Cortex of kidney (tissue), 1 donor: ENCODE data around the gene CADPS.
"Not testable (repeated sequence)": the region's sequence is repeated elsewhere in the genome, so short reads cannot be mapped to it uniquely, and the experiment has no call there.

ENCODE experiments used
- DNase-seq: peaks from one replicate; lab custom pipeline; 2025; lab: John Stamatoyannopoulos, UW

Gene CADPS

DNA sequence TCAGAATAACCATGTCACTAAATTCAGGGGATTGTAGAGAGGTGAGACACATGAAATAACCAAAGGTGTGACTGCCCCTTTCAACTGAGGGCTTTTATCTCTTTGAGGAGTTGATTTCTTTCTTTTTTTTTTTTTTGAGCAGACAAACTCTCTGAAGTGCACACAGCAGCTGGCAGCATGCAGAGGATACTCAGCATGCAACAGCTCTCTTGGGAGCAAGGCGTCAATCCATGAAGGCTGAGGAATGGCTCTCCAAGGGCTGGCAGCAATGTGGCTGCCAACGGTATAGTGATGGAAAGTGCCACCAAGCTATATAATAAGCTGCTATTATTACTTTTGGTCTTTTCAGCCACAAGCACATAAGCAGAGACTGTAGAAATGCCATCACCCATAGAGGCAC is 275.2 kb downstream of the CADPS start:
- no peak for DNase-seq

GRCh38 chr3:62597491-62597890 is 277.7 kb downstream of the CADPS start:
- DNase-seq, result no peak

GRCh38 chr3:62592408-62592807 is 282.8 kb downstream of the CADPS start:
- no peak for DNase-seq

DNA sequence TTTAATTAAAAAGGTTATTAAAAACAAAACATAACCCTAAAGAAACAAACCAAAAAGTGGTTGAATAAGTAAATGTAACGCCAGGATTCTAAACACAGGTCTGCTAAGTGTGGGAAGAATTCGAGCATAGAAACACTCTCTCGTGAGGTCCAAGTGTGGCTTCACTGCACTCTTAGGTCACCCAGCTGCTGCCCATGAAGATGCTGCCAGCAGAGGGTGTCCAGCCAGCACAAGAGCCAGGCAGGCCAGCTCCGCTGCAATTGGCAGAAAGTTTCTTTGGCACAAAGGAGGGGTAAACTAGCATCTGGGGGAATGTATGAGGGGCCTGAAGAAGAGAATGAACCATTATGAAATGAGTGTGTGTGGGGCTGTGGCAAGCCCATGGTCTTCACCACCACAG is 286.1 kb downstream of the CADPS start:
- no peak for DNase-seq

DNA sequence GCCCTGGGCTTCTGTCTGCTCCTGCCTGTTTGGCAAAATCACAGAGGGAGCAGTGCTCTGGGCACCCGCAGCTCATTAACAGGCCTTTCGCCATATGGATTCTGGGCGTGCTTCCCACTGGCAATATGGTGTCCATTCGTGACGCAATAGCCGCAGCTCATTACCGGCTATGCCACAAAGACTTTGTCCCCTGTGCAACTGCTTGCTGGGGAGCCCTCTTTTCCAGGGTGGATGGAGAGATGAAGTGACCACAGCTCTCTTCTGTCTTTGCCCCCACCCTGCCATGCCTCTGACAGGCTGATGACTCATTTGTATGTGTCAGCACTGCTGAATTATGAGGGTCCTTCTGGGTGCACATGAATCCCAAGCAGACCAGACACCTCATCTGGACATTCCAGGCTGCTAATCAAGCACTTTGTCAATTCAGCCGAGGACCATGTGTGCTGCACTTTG is 287.6 kb downstream of the CADPS start:
- no peak for DNase-seq

- no peak for DNase-seq
Measured at GRCh38 chr3:62587169-62587568, 288.0 kb downstream of the CADPS start.

DNA sequence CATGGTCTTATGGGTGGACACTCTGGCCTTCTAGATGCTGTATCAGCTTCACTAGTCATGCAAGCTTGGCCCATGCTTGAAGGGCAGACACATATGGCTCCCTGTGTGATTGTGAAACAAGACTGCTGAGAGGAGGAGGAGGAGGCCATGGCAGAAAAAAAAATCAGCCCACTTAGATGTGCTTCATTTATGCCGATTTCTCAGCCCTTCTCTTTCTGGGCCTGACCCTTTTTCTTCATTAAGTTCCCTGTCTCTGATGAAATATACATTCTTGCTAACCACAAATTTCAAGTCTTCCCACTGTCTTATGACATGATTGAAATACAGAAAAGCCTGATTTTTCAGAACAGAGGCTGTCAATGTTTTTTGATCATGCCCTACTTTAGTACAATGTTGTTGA is 288.9 kb downstream of the CADPS start:
- DNase-seq, result no peak

- DNase-seq, result no peak
Measured at GRCh38 chr3:62585861-62586260, 289.4 kb downstream of the CADPS start.

DNA sequence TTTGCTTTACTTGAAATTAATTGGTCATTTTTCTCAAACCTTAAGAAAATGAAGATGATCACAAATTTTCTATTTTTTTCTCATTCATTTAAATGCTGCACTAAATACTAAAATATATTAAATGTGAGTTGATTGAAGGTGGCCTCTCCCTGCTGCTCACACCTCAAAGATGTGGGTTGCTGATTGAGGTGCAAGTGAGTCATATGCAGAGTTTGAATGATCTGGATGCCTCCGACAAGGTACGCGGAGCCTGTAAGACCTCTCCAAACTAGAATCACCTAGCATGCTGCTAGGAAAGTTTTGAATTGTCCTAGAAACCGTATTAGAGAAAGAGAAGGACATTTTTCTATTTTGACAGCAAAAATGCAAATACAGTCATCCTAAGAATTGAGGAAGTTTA is 290.6 kb downstream of the CADPS start:
- DNase-seq, result no peak

GRCh38 chr3:62582495-62583172 is 292.6 kb downstream of the CADPS start:
- no peak for DNase-seq

- not testable (repeated sequence) for DNase-seq
Measured at GRCh38 chr3:62580485-62580884, 294.7 kb downstream of the CADPS start.

- no peak for DNase-seq
Measured at GRCh38 chr3:62577153-62577552, 298.1 kb downstream of the CADPS start.

- no peak for DNase-seq
Measured at GRCh38 chr3:62574266-62574898, 300.8 kb downstream of the CADPS start.

DNA sequence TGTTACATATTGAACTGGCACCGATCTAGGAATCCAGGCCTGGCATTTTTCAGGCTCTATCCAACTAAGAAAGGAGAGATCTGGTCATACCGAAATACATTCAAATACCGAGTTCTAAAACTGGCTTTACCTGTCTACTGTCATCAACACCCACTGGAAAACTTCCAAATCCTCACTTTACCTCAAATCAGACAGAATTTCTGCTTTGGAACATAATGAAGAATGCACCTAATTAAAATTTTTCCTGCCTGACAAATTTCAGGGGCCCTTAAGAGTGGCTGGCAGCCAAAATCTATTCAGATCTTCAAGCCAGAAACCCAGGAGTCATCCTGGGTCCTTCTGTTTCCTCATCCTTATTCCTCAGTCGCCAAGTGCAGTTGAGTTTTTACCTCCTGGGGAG is 303.3 kb downstream of the CADPS start:
- no peak for DNase-seq

DNA sequence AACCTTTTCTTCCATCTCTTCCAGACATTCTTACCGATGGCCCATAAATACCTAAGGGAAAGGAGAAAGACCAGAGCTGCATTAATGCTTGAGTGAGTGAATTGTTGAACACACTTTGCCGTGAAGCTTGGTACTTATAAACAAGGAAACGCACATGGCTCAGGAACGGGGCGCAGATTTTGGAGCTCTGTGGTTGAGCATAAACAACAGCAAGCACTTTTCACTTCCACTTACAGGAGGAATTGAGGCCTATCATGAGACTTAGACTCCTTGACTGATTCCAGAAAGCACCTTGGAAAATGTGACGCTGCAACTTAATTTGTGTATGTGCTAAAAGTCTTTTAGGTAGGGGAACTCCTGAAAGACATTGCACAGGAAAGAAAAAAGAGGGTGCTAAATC is 304.3 kb downstream of the CADPS start:
- DNase-seq, result no peak

DNA sequence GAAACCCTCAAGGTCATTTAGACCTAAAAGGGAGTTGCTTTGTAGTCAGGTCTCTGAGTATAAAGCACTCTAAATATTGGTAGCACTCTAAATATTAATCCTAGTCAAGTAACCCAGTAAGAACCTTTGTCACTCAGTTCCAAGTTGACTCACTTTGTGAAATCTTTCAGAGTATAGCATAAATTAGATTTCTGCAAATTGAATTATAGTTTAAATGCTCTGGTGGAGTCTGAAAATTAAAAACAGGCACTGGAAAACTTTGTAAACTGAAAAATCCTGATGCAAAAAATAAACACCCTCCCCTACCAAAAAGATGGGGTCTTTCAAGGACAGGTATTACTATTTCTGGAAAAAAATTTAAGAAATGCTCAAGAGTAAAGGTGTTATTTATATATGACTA is 305.6 kb downstream of the CADPS start:
- no peak for DNase-seq

- DNase-seq, result no peak
Measured at GRCh38 chr3:62567097-62568021, 307.9 kb downstream of the CADPS start.

- no peak for DNase-seq
Measured at GRCh38 chr3:62566022-62566557, 309.1 kb downstream of the CADPS start.

DNA sequence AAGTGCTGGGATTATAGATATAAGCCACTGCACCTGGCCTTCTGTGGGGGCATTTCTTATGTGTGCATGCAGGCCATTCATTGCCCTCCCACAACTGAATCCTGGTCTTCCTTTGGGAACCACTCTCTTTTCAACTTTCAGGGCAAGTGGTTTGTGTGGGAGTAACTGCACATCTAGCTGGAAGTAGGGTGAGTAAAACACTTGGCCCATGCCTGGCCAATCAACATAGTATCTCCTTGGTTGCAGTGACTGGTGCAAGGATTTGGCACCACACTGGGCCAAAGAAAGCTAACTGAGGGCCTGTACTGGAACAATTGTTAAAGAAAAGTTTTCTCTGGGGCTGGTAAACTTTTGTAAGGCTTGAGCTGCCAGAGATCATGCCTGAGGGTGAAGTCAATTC is 312.6 kb downstream of the CADPS start:
- no peak for DNase-seq

DNA sequence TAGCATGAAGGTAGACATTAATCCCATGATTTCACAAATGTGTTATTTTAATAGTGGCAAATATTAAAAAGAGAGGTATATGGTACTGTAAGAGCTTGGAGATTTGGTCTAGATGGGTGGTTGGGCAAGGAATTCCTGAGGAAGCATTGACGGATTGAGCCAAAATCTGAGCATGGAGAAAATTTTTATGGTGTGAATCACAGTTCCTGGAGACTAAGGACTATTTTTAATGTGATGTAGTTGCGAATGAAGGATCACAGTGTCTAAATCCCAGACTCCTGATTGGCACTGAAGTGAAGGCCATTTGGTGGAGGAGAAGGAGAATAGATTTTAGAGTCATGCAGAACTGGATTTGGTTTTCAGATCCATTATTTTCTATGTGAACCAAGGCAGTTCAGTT is 313.2 kb downstream of the CADPS start:
- no peak for DNase-seq

DNA sequence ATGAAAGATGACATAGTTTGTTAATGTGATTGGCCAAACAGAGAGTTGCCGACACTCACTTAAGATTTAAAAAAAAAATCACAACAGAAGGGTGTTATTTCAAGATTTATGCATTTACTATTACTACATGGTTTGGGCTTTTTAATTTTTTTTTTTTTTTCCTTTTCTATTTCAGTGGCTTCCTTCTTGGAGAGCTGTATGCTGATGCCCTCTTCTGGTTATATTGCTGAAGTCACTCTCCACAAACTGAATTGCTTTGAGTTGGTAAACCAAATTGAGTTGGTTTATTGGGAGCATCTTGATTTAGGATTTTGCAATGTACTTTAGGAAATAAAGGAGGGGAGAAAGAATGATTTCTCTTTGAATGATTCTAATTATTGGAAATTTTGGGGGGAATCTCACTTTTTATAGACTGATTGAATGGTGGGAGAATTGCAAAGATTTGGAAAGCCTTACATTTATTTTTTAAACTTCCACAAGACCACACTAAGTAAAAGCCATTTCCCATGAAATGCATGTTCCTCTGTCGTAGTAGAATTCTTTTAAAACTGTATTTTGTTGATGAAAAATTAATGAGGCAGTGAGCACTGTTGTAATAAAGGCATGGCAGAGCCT is 315.3 kb downstream of the CADPS start:
- DNase-seq, result no peak

DNA sequence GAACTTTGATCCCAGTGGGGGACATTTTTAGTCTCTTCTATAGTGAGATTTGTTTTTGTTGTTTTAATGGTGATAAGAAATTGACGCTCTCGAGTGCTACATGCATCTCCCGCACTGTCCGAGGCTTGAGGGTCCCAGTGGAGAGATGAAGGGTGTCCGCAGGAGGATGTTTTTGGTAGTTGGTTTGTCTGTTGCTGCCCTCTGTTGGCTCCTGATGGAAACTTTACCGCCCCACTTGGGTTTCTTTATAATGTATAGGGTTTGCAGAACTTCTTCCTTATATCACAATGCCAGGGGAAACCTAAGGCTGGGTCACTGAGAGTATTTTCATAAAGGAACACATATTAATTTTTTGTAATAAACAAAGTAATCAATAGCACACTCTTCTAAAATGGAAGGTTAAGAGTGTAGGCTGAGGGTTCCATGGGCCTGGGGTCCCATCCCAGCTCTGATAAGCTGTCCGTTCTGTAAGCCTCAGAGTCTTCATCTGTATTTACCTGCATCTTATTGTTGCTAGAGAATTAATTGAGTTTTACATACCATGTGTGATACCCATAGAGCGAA is 316.6 kb downstream of the CADPS start:
- DNase-seq, result no peak
